OCI-LY3 (cell line): ENCODE data around the gene GPRIN2.

ENCODE experiments used
- H2AFZ ChIP-seq: fragments of 200-600, 300-600 bp; shearing (Covaris generic); 2 replicates; pipeline ENCODE4 v1.6.0; 2014; ENCODE audit warnings: antibody characterized with exemption, low read depth, low read length
- H3K27ac ChIP-seq: fragments of 200-600, 300-600 bp; sonication (generic); 2 replicates; pipeline ENCODE4 v1.5.1; 2014; ENCODE audit warnings: mild to moderate bottlenecking, low read length, moderate library complexity, mixed read lengths
- H3K27me3 ChIP-seq: fragments of 200-600, 300-600 bp; sonication (generic); 2 replicates; pipeline ENCODE4 v1.6.1; 2014; ENCODE audit warnings: low read depth, low read length, mixed read lengths
- H3K36me3 ChIP-seq: fragments of 200-600, 300-600 bp; sonication (generic); replicated peaks from 2 replicates; pipeline ENCODE3; 2014; ENCODE audit warnings: low read depth, low read length, mixed read lengths
- H3K4me1 ChIP-seq: fragments of 300-600, 200-600 bp; sonication (generic); 2 replicates; pipeline ENCODE4 v1.6.1; 2014; ENCODE audit warnings: low read length, mixed read lengths
- H3K4me2 ChIP-seq: fragments of 200-600, 300-600 bp; sonication (generic); 2 replicates; pipeline ENCODE4 v1.6.1; 2014; ENCODE audit warnings: low read length, mixed read lengths
- H3K4me3 ChIP-seq: fragments of 300-600, 200-600 bp; sonication (generic); 2 replicates; pipeline ENCODE4 v1.5.1; 2014; ENCODE audit warnings: antibody characterized with exemption, mild to moderate bottlenecking, low read length, moderate library complexity
- H3K79me2 ChIP-seq: fragments of 300-600, 200-600 bp; shearing (Covaris generic); 2 replicates; pipeline ENCODE4 v1.6.1; 2014; ENCODE audit warnings: mild to moderate bottlenecking, low read length, mixed read lengths
- H3K9ac ChIP-seq: fragments of 300-600, 200-600 bp; shearing (Covaris generic); 2 replicates; pipeline ENCODE4 v1.6.0; 2014; ENCODE audit warnings: mild to moderate bottlenecking, low read length, moderate library complexity
- H3K9me3 ChIP-seq: fragments of 200-600, 300-600 bp; shearing (Covaris generic); 2 replicates; pipeline ENCODE4 v1.6.1; 2014; ENCODE audit warnings: low read length, mixed read lengths; ENCODE audit not compliant: insufficient read depth
- H4K20me1 ChIP-seq: fragments of 200-600, 300-600 bp; sonication (generic); 2 replicates; pipeline ENCODE4 v1.6.1; 2016; ENCODE audit warnings: low read length, mixed read lengths; ENCODE audit not compliant: insufficient read depth
- CTCF ChIP-seq: fragments of 200-600, 300-600 bp; sonication (generic); IDR thresholded peaks from 2 replicates; pipeline ENCODE4 v1.5.1; 2014; ENCODE audit warnings: antibody characterized with exemption, low read length, low read depth
- EZH2phosphoT487 ChIP-seq: fragments of 200-600 bp; shearing (Covaris generic); IDR thresholded peaks from 2 replicates; pipeline ENCODE4 v1.6.1; 2018; ENCODE audit warnings: antibody characterized with exemption, mixed run types, low read depth

GPRIN2 gene

GRCh38 chr10:46558122-46558391, 1.6 kb upstream of the GPRIN2 start:
- Histone ChIP-seq H3K27me3 (peaks cover 11% of the 10 kb centered on the region), H2AFZ (no peak overlapping the region), H3K4me3 (no peak overlapping the region), H3K9me3 (no peaks in the 10 kb centered on the region), H3K4me1 (no peaks in the 10 kb centered on the region), H3K9ac (no peak overlapping the region), H4K20me1 (no peaks in the 10 kb centered on the region), H3K27ac (no peak overlapping the region), H3K79me2 (no peaks in the 10 kb centered on the region), H3K36me3 (no peaks in the 10 kb centered on the region), H3K4me2 (no peak overlapping the region)
- no peak for TF ChIP-seq EZH2phosphoT487
- TF ChIP-seq CTCF, result no peak

GRCh38 chr10:46557319-46558121, 1.1 kb upstream of the GPRIN2 start:
- no peaks in the 10 kb centered on the region for H4K20me1 ChIP-seq
- no peaks in the 10 kb centered on the region for H3K4me1 ChIP-seq
- no peak overlapping the region for H3K4me2 ChIP-seq
- H3K9me3 ChIP-seq, result no peaks in the 10 kb centered on the region
- H3K27me3 ChIP-seq, result peaks cover 11% of the 10 kb centered on the region
- no peaks in the 10 kb centered on the region for H3K36me3 ChIP-seq
- TF ChIP-seq EZH2phosphoT487, result no peak
- TF ChIP-seq CTCF, result no peak
- H3K9ac ChIP-seq, result no peak overlapping the region
- no peak overlapping the region for H3K27ac ChIP-seq
- no peak overlapping the region for H3K4me3 ChIP-seq
- no peak overlapping the region for H2AFZ ChIP-seq
- no peaks in the 10 kb centered on the region for H3K79me2 ChIP-seq

- no peaks in the 10 kb centered on the region for H4K20me1 ChIP-seq
- H3K4me1 ChIP-seq, result no peaks in the 10 kb centered on the region
- H3K9me3 ChIP-seq, result no peaks in the 10 kb centered on the region
- no peak for TF ChIP-seq CTCF
- H3K27me3 ChIP-seq, result peaks cover 8% of the 10 kb centered on the region
- H2AFZ ChIP-seq, result no peak overlapping the region
- no peak overlapping the region for H3K4me2 ChIP-seq
- no peak overlapping the region for H3K9ac ChIP-seq
- no peak overlapping the region for H3K4me3 ChIP-seq
- H3K79me2 ChIP-seq, result no peaks in the 10 kb centered on the region
- H3K36me3 ChIP-seq, result no peaks in the 10 kb centered on the region
- H3K27ac ChIP-seq, result no peak overlapping the region
Measured at GRCh38 chr10:46555713-46556514, 544 bp downstream of the GPRIN2 start.

DNA sequence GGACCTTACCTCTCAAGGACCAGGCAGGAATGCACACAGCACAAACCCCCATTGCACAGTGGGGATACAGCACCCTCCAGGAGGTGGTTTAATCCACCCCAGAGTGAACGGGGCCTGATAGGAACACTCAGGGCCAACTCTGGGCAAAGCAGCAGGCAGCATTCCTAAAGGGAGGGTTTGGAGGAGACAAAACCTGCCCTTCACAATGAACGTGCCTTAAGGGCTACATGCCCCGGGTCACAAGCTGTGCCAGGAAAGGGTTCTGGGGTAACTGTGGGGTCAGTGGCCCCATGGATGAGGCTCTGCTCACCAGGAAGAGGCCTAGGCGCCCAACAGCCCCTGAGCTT, 1.1 kb downstream of the GPRIN2 start:
- H3K9me3 ChIP-seq, result no peaks in the 10 kb centered on the region
- no peak overlapping the region for H3K4me2 ChIP-seq
- H2AFZ ChIP-seq, result no peak overlapping the region
- no peaks in the 10 kb centered on the region for H3K36me3 ChIP-seq
- H3K4me3 ChIP-seq, result no peak overlapping the region
- no peaks in the 10 kb centered on the region for H3K79me2 ChIP-seq
- H3K27me3 ChIP-seq, result peaks cover 2% of the 10 kb centered on the region
- H4K20me1 ChIP-seq, result no peaks in the 10 kb centered on the region
- H3K9ac ChIP-seq, result no peak overlapping the region
- TF ChIP-seq CTCF, result no peak
- no peak for TF ChIP-seq EZH2phosphoT487
- H3K4me1 ChIP-seq, result no peaks in the 10 kb centered on the region
- no peak overlapping the region for H3K27ac ChIP-seq
